Pancreas (tissue), 10 donors: Measurements from ENCODE around the gene PRKCE. TPM values are rescaled to one million over a fixed set of nuclear protein-coding genes. Genes with fewer than 3 reads are reported as not detected.

Source experiments
- ATAC-seq, 4 donors: fragments of 200-7000 bp; cut with Tn5 transposase; one replicate each; pipeline versions ENCODE4 v1.8.0 to v1.9.1; 2020; ENCODE audit warnings: mild to moderate bottlenecking in 4 of 4, moderate library complexity in 4 of 4
- DNase-seq, 6 donors: peaks; one replicate each; pipeline ENCODE4 v3.0.0-alpha.2; 2020
- FAIRE-seq: peaks from 2 replicates; lab custom pipeline; 2012; peaks lifted over from hg19 to GRCh38; lab: Jason Lieb, UNC
- H3K27ac ChIP-seq, 4 donors: fragments of 200-600 bp; sonication (generic); 1 replicate in 3 of 4; 2 replicates in 1 of 4; pipeline versions ENCODE4 v1.5.0 to v1.8.0; 2020
- H3K27me3 ChIP-seq, 4 donors: fragments of 200-600 bp; one replicate each; pipeline ENCODE4 v1.8.0; 2021
- H3K36me3 ChIP-seq, 3 donors: fragments of 200-600 bp; sonication (generic) in 1 of 3; one replicate each; pipeline versions ENCODE4 v1.5.0 to v1.8.0; 2020 to 2021
- H3K4me1 ChIP-seq, 3 donors: fragments of 200-600 bp; one replicate each; pipeline ENCODE4 v1.8.0; 2021
- H3K4me3 ChIP-seq, 4 donors: fragments of 200-600 bp; sonication (generic) in 2 of 4; one replicate each; pipeline versions ENCODE4 v1.5.0 to v1.8.0; 2020 to 2021
- H3K9me3 ChIP-seq, 4 donors: fragments of 200-600 bp; one replicate each; pipeline ENCODE4 v1.8.0; 2021
- WGBS, 2 donors: extraction: QIAGEN DNeasy Blood & Tissue Kit; methylation state at CpG; one replicate each; pipeline ENCODE4 v1.1.7; 2013; 5-methylcytosine and 5-hydroxymethylcytosine counted together
- intact Hi-C, 3 donors: fragments of 100-400 bp; cut with DNase I; formaldehyde crosslinking; loops; one replicate each; pipeline versions ENCODE4 v1.11.1 to v1.14.2; 2022
- polyA plus RNA-seq, 2 donors: library from polyadenylated mRNA; stranded (reverse); fragments of 200-250 nt; gene quantifications; one replicate each; pipeline ENCODE4 v1.2.3, GENCODE V29; 2013
- total RNA-seq, 6 donors: library from RNA; stranded (reverse); fragmentation: NEBNext Ultra II Directional in 4 of 6; extraction: Animal tissue kit (Norgen Biotek cat#: 25700) in 4 of 6; gene quantifications; one replicate each; pipeline versions ENCODE4 v1.2.1 to v1.2.4, GENCODE V29; 2021 to 2023
- TF ChIP-seq, protein P1 (sequence below), 4 donors: fragments of 200-600 bp; sonication (generic) in 3 of 4; IDR thresholded peaks; one replicate each; pipeline versions ENCODE4 v1.5.0 to v1.8.0; 2021; ENCODE audit warnings: antibody characterized with exemption in 4 of 4
- donor health status: healthy with polysubstance abuse.
- donor health status: DM: no; HTN: no; CAD: no; lungs with moderate emphysema.
- donor health status: DM: no; HTN: no; CAD: no.
- donor health status: control.
- donor health status: control.
- donor health status: Bipolar disorder and iron deficiency.
- donor health status: DM: yes; HTN: yes; CAD: no.
- donor health status: DM: no; HTN: no; CAD: no.
- donor health status: DM: no; HTN: no; CAD: no.
- donor health status: DM: yes; HTN: yes; CAD: no.

The PRKCE gene
- total and polyA plus RNA-seq, 8 donors, result 4.0 to 19.4 (median 10.0) TPM

DNA sequence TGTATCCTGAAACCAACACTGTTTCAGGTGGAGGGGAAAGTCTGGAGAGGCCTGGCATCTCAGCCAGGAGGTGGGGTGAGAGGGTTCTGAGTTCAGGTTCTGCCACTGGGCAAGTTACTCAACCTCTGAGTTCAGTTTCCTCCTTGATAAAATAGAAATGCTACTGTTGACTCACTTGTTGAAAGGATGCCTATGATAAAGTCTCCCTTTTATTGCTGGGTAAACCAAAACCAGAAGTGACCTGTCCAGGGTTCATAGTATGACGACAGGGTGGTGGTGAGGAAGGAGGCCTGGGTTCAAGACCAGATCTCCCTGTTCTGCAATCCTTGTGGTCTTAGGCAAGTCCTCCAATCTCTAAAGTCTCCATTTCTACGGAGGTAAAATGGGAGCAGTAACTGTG, 232.7 kb downstream of the PRKCE start:
- ATAC-seq (no peak), FAIRE-seq (no peak), DNase-seq (no peak)
- Histone ChIP-seq H3K4me1 (peaks cover 0 to 20% (median 18%) of the 10 kb centered on the region in 3 donors), H3K27me3 (no peaks in the 10 kb centered on the region), H3K27ac (no peak overlapping the region), H3K36me3 (no peaks in the 10 kb centered on the region), H3K9me3 (no peaks in the 10 kb centered on the region), H3K4me3 (no peak overlapping the region)
- intact Hi-C loops, result no loop called here
- TF ChIP-seq, protein P1, sequence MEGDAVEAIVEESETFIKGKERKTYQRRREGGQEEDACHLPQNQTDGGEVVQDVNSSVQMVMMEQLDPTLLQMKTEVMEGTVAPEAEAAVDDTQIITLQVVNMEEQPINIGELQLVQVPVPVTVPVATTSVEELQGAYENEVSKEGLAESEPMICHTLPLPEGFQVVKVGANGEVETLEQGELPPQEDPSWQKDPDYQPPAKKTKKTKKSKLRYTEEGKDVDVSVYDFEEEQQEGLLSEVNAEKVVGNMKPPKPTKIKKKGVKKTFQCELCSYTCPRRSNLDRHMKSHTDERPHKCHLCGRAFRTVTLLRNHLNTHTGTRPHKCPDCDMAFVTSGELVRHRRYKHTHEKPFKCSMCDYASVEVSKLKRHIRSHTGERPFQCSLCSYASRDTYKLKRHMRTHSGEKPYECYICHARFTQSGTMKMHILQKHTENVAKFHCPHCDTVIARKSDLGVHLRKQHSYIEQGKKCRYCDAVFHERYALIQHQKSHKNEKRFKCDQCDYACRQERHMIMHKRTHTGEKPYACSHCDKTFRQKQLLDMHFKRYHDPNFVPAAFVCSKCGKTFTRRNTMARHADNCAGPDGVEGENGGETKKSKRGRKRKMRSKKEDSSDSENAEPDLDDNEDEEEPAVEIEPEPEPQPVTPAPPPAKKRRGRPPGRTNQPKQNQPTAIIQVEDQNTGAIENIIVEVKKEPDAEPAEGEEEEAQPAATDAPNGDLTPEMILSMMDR (IDR thresholded peaks at IDR 0.05), result no peak
- WGBS, 2 donors, result 66 to 75% methylated on average over 2 of the region's 2 CpGs

DNA sequence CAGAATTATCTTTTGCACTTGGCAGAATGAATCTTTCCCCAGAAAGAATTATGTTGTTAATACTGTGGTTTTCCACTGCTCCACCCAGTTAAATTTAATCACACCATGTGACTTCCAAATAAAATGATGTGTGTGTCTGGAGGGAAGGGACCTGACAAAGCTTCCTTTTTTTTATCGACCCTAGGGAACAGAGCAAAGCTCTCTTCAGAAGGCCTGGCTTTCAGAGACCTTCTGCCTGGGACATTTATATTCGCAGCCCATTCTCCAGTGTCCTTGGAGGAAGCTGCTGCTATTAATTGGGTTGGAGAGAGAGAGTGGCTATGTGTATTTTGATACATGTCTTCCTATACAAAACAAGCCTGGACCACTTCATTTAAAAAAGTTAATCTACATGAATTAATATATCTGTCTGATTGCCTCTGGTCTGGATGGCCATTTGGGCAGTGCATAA, 233.7 kb downstream of the PRKCE start:
- no peaks in the 10 kb centered on the region for H3K36me3 ChIP-seq
- 10 to 23% methylated on average over 2 of the region's 2 CpGs for WGBS, 2 donors
- peaks cover 0 to 28% (median 22%) of the 10 kb centered on the region in 3 donors for H3K4me1 ChIP-seq
- ATAC-seq (peak in 2 of 4 donors; percentile 6 to 9), DNase-seq (no peak), FAIRE-seq (no peak)
- TF ChIP-seq, protein P1 (IDR thresholded peaks at IDR 0.05), result no peak
- no peaks in the 10 kb centered on the region for H3K9me3 ChIP-seq
- H3K27ac ChIP-seq, result no peak overlapping the region
- no peak overlapping the region for H3K4me3 ChIP-seq
- intact Hi-C loops, result no loop called here
- H3K27me3 ChIP-seq, result no peaks in the 10 kb centered on the region

DNA sequence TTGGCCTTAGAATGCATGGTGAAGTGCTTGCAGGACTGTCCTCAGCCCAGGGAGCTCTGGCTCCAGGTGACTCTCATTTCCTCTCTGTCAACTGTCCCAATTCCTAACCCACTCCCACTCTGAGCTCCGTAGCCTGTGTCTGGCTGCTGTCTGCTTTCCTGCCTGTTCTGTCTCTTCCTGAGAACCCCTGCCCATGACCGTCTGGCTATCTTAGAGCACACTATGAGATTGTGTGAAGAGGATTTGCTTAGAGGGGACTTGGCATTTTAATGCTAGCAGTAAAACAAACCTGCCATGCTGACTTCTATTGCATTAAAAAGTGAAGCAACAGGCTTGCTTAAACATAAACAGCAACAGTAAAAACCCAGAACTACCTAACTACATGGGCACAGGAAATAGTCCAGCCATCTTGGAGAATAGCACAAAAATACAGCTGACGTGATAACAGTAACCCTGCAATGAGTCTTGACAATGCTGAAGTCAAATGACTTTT, 234.7 kb downstream of the PRKCE start:
- Histone ChIP-seq H3K27ac (no peak overlapping the region), H3K36me3 (no peaks in the 10 kb centered on the region), H3K27me3 (no peaks in the 10 kb centered on the region), H3K9me3 (no peaks in the 10 kb centered on the region), H3K4me1 (peaks cover 3 to 38% (median 29%) of the 10 kb centered on the region in 3 donors), H3K4me3 (no peak overlapping the region)
- TF ChIP-seq, protein P1 (IDR thresholded peaks at IDR 0.05), result no peak
- DNase-seq (no peak), FAIRE-seq (no peak), ATAC-seq (no peak)
- intact Hi-C loops, result no loop called here
- WGBS, 2 donors, result 82% methylated on average over 3 of the region's 3 CpGs

DNA sequence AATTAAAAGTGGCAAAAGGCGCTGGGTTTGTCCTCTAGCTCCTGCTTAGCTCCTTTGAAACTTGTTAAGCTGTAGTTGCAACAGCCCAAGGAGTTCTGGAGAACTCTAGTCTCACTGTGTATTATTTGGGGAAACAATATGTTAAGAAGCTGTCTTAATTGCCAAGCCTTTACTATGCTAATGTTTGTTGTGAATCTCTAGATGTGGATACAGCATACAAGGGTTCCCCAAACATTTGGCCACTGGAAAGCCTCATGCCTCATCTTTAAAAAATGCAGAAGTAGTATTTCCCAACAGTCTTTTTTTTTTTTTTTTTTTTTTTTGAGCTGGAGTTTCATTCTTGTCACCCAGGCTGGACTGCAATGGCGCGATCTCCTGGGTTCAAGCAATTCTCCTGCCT, 236.7 kb downstream of the PRKCE start:
- Histone ChIP-seq H3K36me3 (no peaks in the 10 kb centered on the region), H3K27me3 (no peaks in the 10 kb centered on the region), H3K9me3 (no peaks in the 10 kb centered on the region), H3K4me3 (no peak overlapping the region), H3K27ac (no peak overlapping the region), H3K4me1 (peaks cover 19 to 57% (median 48%) of the 10 kb centered on the region in 3 donors)
- intact Hi-C loops, result no loop called here
- FAIRE-seq (no peak), DNase-seq (no peak), ATAC-seq (no peak)
- 92 to 93% methylated on average over 3 of the region's 3 CpGs for WGBS, 2 donors
- TF ChIP-seq, protein P1 (IDR thresholded peaks at IDR 0.05), result no peak

DNA sequence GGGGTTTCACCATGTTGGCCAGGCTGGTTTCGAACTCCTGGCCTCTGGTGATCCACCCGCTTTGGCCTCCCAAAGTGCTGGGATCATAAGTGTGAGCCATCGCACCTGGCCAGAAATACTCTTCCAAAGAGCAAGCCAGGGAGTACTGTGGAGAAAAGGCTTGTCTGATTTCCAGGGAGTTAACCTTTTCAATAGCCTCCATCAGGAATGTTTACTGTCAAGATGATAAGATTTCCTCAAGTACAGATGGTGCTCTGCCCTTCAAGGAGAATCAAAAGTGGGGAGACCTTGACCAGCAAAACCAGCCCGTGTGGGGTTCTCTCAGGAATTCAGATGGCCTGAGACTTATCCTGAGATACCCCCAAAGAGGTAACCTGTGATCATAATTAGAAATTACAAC, 237.2 kb downstream of the PRKCE start:
- Histone ChIP-seq H3K9me3 (no peaks in the 10 kb centered on the region), H3K27me3 (no peaks in the 10 kb centered on the region), H3K4me1 (peaks cover 19 to 57% (median 49%) of the 10 kb centered on the region in 3 donors), H3K4me3 (no peak overlapping the region), H3K36me3 (no peaks in the 10 kb centered on the region), H3K27ac (peak overlapping the region in 1 of 4 donors; percentile 19)
- ATAC-seq (no peak), DNase-seq (no peak), FAIRE-seq (no peak)
- TF ChIP-seq, protein P1 (IDR thresholded peaks at IDR 0.05), result no peak
- WGBS, 2 donors, result 68 to 74% methylated on average over 4 of the region's 4 CpGs
- intact Hi-C loops, result no loop called here
